Measurements from ENCODE around the gene MAPK8IP3.

MAPK8IP3 gene

GRCh38 chr16:1810536-1810935, 104.5 kb downstream of the MAPK8IP3 start:
- no peak for TF ChIP-seq EZH2 (IDR thresholded peaks at IDR 0.05; ENCODE audit: borderline replicate concordance, low read depth, low read length, severe bottlenecking)
- no peak for TF ChIP-seq CTCF (IDR thresholded peaks at IDR 0.05; ENCODE audit: borderline replicate concordance, extremely low read depth, low read length, poor library complexity, severe bottlenecking)
- ATAC-seq (ENCODE audit: insufficient read depth, low read depth) (no peak), DNase-seq (no peak)
- Histone ChIP-seq H3K36me3 (ENCODE audit: insufficient read depth, low read length) (peaks cover 55% of the 10 kb centered on the region), H3K27me3 (ENCODE audit: insufficient read depth, low read length, poor library complexity) (no peaks in the 10 kb centered on the region), H4K20me1 (ENCODE audit: insufficient read depth, low read length) (no peaks in the 10 kb centered on the region), H3K4me3 (ENCODE audit: low read depth in 1 of 2, low read length in 2 of 2) (no peak overlapping the region), H3K4me1 (ENCODE audit: insufficient read depth, low read length) (no peaks in the 10 kb centered on the region), H3K27ac (ENCODE audit: low read length) (no peak overlapping the region), H3K79me2 (ENCODE audit: insufficient read depth, low read length) (no peaks in the 10 kb centered on the region), H3K9me3 (ENCODE audit: insufficient read depth, low read length, severe bottlenecking) (no peaks in the 10 kb centered on the region), H3K4me2 (ENCODE audit: insufficient read depth, low read length) (no peak overlapping the region), H3K9ac (ENCODE audit: low read depth, low read length) (no peak overlapping the region), H2AFZ (ENCODE audit: low read depth, low read length) (no peak overlapping the region)

- H3K4me2 ChIP-seq (ENCODE audit: insufficient read depth, low read length): no peak overlapping the region
Observed at GRCh38 chr16:1812732-1813163, 106.8 kb downstream of the MAPK8IP3 start.

GRCh38 chr16:1815461-1815860, 109.5 kb downstream of the MAPK8IP3 start:
- Histone ChIP-seq H3K9ac (ENCODE audit: low read depth, low read length) (no peak overlapping the region), H3K79me2 (ENCODE audit: insufficient read depth, low read length) (no peaks in the 10 kb centered on the region), H3K4me1 (ENCODE audit: insufficient read depth, low read length) (no peaks in the 10 kb centered on the region), H3K27ac (ENCODE audit: low read length) (no peak overlapping the region), H3K4me2 (ENCODE audit: insufficient read depth, low read length) (no peak overlapping the region), H3K9me3 (ENCODE audit: insufficient read depth, low read length, severe bottlenecking) (no peaks in the 10 kb centered on the region), H3K4me3 (ENCODE audit: low read depth in 1 of 2, low read length in 2 of 2) (no peak overlapping the region), H2AFZ (ENCODE audit: low read depth, low read length) (no peak overlapping the region), H3K36me3 (ENCODE audit: insufficient read depth, low read length) (peaks cover 65% of the 10 kb centered on the region), H3K27me3 (ENCODE audit: insufficient read depth, low read length, poor library complexity) (no peaks in the 10 kb centered on the region), H4K20me1 (ENCODE audit: insufficient read depth, low read length) (no peaks in the 10 kb centered on the region; the same call in 1 of the 2 replicates)
- TF ChIP-seq EZH2 (IDR thresholded peaks at IDR 0.05; ENCODE audit: borderline replicate concordance, low read depth, low read length, severe bottlenecking) (no peak), CTCF (IDR thresholded peaks at IDR 0.05; ENCODE audit: borderline replicate concordance, extremely low read depth, low read length, poor library complexity, severe bottlenecking) (no peak)
- ATAC-seq (ENCODE audit: insufficient read depth, low read depth) (no peak), DNase-seq (no peak)

More at GRCh38 chr16:1812732-1813163, 106.8 kb downstream of the MAPK8IP3 start:
- no peaks in the 10 kb centered on the region for H3K79me2 ChIP-seq (ENCODE audit: insufficient read depth, low read length)
- H3K9ac ChIP-seq (ENCODE audit: low read depth, low read length): no peak overlapping the region
- TF ChIP-seq CTCF (IDR thresholded peaks at IDR 0.05; ENCODE audit: borderline replicate concordance, extremely low read depth, low read length, poor library complexity, severe bottlenecking) (peak; percentile 36), EZH2 (IDR thresholded peaks at IDR 0.05; ENCODE audit: borderline replicate concordance, low read depth, low read length, severe bottlenecking) (no peak)
- peak; percentile 28 for DNase-seq
- H3K9me3 ChIP-seq (ENCODE audit: insufficient read depth, low read length, severe bottlenecking): no peaks in the 10 kb centered on the region
- H2AFZ ChIP-seq (ENCODE audit: low read depth, low read length): no peak overlapping the region
- H4K20me1 ChIP-seq (ENCODE audit: insufficient read depth, low read length): no peaks in the 10 kb centered on the region
- no peak overlapping the region for H3K27ac ChIP-seq (ENCODE audit: low read length)
- no peak overlapping the region for H3K4me3 ChIP-seq (ENCODE audit: low read depth in 1 of 2, low read length in 2 of 2)
- no peaks in the 10 kb centered on the region for H3K4me1 ChIP-seq (ENCODE audit: insufficient read depth, low read length)
- peaks cover 62% of the 10 kb centered on the region for H3K36me3 ChIP-seq (ENCODE audit: insufficient read depth, low read length)
- no peaks in the 10 kb centered on the region for H3K27me3 ChIP-seq (ENCODE audit: insufficient read depth, low read length, poor library complexity)
- 0 out of 3 replicates have a peak, but pooled peaks have one; percentile 42 for ATAC-seq (ENCODE audit: insufficient read depth, low read depth)

Measured in DND-41 (cell line).